HG03442 (cell line): ENCODE measurements around the gene TMEM117.
"Not testable (repeated sequence)": the region's sequence is repeated elsewhere in the genome, so short reads cannot be mapped to it uniquely, and the experiment has no call there.

Experiments
- ATAC-seq: cut with Tn5 transposase; IDR thresholded peaks from one replicate; pipeline ENCODE4 v1.9.1; 2021; ENCODE audit warnings: mild to moderate bottlenecking, moderate library complexity; ENCODE audit not compliant: unreplicated experiment

The TMEM117 gene

GRCh38 chr12:44367136-44367535 lies 531.3 kb downstream of the TMEM117 start:
- ATAC-seq: no peak

- ATAC-seq: no peak
Measured at GRCh38 chr12:44367916-44368315, 532.0 kb downstream of the TMEM117 start.

- ATAC-seq: no peak
Measured at GRCh38 chr12:44369998-44370397, 534.1 kb downstream of the TMEM117 start.

- ATAC-seq: no peak
Measured at GRCh38 chr12:44370982-44371381, 535.1 kb downstream of the TMEM117 start.

- ATAC-seq: no peak
Measured at GRCh38 chr12:44372259-44372658, 536.4 kb downstream of the TMEM117 start.

- ATAC-seq: no peak
Measured at GRCh38 chr12:44375694-44376093, 539.8 kb downstream of the TMEM117 start.

- no peak for ATAC-seq
Measured at GRCh38 chr12:44377443-44378187, 541.7 kb downstream of the TMEM117 start.

GRCh38 chr12:44379113-44379512 lies 543.2 kb downstream of the TMEM117 start:
- not testable (repeated sequence) for ATAC-seq

GRCh38 chr12:44379831-44380230 lies 544.0 kb downstream of the TMEM117 start:
- ATAC-seq: no peak

DNA sequence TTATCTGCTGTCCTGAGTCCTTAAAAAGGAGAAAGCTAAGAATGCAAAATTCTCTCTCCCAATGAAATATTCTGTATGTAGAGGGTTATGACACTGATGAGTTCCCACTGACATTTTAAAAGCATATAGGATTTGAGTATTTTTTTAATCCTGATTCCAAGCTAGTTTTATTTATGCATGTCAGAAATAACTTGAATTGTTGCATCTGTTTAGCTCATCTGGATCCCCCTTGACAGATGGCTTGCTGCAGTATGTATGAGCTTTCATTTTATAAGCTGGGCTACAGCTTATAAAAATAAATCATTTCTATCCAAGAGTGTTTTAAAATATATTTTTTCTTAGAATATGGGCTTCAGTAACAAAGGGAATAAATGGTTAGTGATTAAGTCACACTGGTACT lies 545.0 kb downstream of the TMEM117 start:
- ATAC-seq: no peak

DNA sequence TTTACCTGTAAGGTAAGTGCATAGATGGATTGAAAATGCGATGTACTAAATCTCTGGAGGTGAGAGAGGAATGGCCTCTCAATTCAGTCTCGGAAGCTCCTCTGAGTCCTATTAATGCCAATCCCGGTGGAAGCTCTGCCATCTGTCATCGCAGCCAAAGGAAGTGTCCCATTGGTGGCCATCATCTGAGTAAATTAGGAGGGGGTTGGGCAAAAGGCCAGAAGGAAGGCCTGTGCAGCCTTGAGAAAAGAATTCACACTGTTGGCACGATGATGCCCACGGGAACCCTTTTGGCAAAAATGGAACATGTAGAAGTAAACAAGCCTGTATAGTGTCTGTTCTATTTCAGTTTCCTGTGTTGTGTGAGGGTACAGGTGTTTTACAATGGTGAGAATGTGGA lies 545.5 kb downstream of the TMEM117 start:
- ATAC-seq: no peak

DNA sequence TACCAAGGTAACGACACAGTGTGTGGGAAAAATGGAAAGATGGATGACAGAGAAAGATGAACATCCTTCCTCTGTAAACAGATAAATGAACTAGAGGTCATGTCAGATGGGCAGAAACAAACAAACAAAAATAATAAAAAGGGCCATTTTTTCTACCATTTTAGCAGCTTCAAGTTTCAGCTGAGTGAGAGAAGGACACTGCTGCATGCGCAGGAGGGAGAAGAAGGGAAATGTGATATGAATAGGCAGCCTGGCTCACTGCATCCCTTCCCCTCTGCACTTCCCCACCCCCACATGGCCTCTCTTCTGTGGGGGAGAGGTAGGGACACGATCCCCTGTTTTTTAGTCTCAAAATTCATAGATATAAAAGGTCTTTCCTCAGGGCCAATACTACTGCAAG lies 548.3 kb downstream of the TMEM117 start:
- no peak for ATAC-seq

DNA sequence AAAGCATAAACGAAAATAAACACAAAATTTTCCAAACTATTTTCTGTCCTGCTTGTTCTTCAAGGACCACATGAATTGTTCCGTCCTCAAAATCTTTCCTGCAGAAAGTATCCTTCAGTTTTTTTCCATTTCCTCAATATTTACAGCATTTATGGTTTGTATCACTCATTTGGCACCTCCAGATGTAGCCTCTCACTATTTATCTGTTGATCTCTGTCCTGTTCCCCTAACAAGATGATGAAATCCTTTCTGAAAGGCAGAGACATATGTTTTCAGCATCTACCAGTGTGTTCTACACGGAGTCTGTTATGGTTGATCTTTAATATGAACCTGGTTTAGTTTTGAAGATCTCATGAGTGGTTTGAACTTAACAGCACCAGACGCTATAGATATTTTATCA lies 550.1 kb downstream of the TMEM117 start:
- ATAC-seq: no peak

- no peak for ATAC-seq
Measured at GRCh38 chr12:44387581-44387980, 551.7 kb downstream of the TMEM117 start.

DNA sequence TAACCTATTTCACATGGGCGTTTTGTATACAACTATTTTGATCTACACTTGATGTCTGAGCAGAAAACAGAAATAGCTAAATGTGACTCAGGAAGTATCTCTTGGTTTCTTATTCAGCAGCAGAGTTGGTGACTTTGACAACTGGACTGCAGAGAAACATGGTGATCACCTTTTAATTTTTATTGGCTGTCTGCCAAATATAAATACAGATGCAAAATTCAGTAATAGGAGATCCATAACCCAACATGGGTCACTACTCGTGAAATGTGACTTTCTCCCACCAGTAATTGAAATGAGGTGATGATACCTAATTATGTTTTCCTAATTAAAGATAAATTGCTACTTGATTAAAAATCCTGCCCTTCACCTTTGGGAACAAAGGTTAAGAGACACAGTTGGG lies 553.2 kb downstream of the TMEM117 start:
- no peak for ATAC-seq

DNA sequence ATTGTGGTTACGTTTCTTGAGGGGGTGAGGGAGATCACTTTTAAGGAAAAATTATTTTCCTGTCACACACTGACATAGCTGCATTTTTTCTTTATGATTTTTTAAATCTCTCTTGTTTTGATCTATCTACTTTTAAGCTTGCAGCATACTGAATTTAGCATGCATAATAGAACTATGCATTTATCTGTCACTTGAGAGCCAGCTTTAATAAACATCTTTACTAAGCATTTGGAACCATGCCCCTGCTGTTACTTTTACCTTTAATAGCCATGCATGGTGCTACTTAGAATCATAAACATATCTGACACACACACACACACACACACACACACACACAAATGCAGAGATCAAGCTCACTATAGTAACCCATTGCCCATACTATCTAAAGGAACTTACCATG lies 554.0 kb downstream of the TMEM117 start:
- ATAC-seq: no peak

DNA sequence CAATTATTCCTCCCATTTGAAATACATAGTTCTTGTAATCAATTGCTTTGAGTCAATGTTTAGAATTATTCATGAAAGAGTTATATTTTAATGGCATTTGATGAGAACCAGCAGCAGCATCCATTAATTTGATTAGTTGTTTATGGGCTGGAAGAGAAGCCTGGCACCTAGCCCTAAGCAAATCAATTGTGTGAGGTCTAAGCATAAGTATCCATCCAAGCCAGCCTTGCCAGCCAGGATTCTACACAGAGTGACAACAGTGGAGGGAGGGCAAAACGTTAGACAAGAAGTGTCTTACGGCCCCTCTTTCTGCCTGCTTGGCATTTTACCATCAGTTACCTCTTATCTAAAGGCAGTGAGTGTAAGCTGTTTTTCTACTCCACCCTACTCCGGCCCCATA lies 561.8 kb downstream of the TMEM117 start:
- no peak for ATAC-seq

DNA sequence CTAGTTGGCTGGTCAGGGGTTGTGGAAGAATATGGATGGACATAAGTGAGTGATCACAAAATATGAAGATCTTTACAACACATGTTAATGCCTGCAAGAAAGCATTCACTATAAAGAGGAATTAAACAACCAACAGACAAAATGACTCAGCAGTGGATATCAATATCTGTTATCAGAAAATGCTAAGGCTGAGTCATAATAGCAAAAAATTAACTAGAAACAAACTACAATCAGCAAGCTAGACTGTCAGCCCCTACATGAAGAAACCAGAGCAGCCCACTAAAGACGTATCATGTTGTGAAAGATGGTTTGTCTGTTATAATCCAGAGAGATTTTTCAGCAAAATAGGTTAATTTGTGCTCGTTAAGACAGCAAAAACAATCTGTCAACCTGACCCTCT lies 567.3 kb downstream of the TMEM117 start:
- ATAC-seq: no peak

DNA sequence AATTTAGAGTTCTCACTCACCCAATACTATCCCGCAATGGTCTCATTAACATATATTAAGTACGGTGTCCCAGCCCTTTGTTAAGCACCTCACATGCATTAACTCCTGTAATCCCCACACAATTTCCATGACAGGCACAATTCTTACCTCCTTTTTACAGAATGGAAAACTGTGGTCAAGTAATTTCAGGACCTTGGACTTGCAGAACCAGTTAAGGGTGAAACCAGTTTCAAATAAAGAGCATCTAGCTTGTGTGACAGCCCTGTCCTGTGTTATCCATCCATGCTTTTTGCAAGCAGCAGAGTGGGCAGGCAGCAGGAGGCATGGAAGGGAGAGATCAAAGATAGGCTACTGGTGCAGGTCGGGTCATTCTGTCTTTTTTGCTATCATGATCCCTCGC lies 569.4 kb downstream of the TMEM117 start:
- ATAC-seq: no peak

- no peak for ATAC-seq
Measured at GRCh38 chr12:44422559-44422958, 586.7 kb downstream of the TMEM117 start.

DNA sequence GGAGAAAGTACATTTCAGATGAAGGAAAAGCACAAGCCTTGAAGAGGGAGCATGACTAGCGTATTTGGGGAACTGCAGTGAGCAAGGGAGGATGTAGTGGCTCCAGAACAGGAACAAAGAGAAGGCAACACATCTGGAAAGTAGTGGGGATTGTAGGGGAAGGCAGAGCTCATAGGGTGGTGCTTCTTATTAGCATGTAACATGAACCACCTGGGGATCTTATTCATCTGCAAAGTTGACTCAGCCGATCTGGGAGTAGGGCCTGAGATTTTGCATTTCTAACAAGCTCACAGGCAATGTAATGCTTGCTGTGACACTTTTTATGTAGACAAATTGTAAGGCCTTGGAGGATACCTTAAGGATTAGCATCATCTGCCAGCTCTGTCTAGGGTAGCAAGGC lies 592.9 kb downstream of the TMEM117 start:
- no peak for ATAC-seq

DNA sequence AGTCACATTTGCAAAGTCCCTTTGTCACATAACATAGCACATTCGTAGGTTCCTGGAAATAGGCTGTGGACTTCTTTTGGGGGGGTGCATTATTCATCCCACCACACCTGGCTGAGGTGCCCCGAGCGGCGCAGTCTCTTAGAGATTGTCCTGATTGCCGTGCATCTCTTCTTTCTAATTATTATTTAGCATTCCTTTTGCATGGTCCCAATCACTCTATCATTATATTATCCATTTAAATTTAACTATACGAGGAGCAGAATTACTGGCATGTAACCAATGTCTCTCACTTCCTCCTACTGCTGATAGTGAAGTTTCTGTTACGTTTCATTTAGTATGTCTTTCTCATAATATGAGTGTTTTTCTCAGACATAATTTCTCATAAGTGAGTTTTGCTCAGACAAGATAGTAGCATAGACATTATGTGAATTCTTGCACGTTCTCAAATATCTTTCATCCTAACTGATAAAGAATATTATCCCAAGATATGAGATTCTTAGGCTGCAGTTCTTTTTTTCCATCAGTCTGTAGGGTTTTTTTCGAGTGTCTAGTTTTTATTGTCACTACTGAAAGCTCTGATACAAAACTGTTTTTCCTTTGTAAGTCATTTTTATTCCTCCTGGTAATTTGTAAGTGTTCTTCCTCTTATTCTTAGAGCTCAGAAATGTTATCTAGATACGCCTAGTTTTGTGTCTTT lies 595.9 kb downstream of the TMEM117 start:
- ATAC-seq: peak; percentile 91

- ATAC-seq: no peak
Measured at GRCh38 chr12:44433659-44434058, 597.8 kb downstream of the TMEM117 start.
